Trophoblast cell (in vitro differentiated cells and primary cell): ENCODE measurements around the gene RBCK1.
"Not testable (repeated sequence)": the region's sequence is repeated elsewhere in the genome, so short reads cannot be mapped to it uniquely, and the experiment has no call there.

Experiments used
- DNase-seq, 2 donors: peaks; one replicate each; pipeline ENCODE4 v3.0.0-alpha.2; 2016
- H2AFZ ChIP-seq: 2 replicates; pipeline ENCODE4 v1.6.1; 2013; ENCODE audit warnings: low read length, moderate library complexity, mild to moderate bottlenecking; ENCODE audit not compliant: insufficient read depth, poor library complexity
- H2AK5ac ChIP-seq: 2 replicates; pipeline ENCODE4 v1.6.1; 2013; ENCODE audit warnings: mild to moderate bottlenecking, low read length
- H2BK120ac ChIP-seq: 2 replicates; pipeline ENCODE4 v1.6.1; 2013; ENCODE audit warnings: low read length, mild to moderate bottlenecking, moderate library complexity; ENCODE audit not compliant: insufficient read depth, poor library complexity
- H2BK12ac ChIP-seq: 2 replicates; pipeline ENCODE4 v1.6.1; 2013; ENCODE audit warnings: mild to moderate bottlenecking, low read length, moderate library complexity
- H2BK5ac ChIP-seq: 2 replicates; pipeline ENCODE4 v1.6.1; 2013; ENCODE audit warnings: low read length, low read depth, moderate library complexity, mild to moderate bottlenecking; ENCODE audit not compliant: poor library complexity
- H3K14ac ChIP-seq: 2 replicates; pipeline ENCODE4 v1.6.1; 2013; ENCODE audit warnings: mild to moderate bottlenecking, low read length
- H3K18ac ChIP-seq: 2 replicates; pipeline ENCODE4 v1.6.1; 2013; ENCODE audit warnings: mild to moderate bottlenecking, low read length
- H3K23ac ChIP-seq: 2 replicates; pipeline ENCODE4 v1.6.1; 2013; ENCODE audit warnings: low read length
- H3K27ac ChIP-seq: 2 replicates; pipeline ENCODE4 v1.5.1; 2013; ENCODE audit warnings: low read depth, mild to moderate bottlenecking, inconsistent platforms, low read length, moderate library complexity
- H3K27me3 ChIP-seq: 2 replicates; pipeline ENCODE4 v1.6.1; 2013; ENCODE audit warnings: inconsistent platforms, mild to moderate bottlenecking, low read length, moderate library complexity; ENCODE audit not compliant: insufficient read depth
- H3K36me3 ChIP-seq, 2 experiments: 1 replicate in 1 of 2; 2 replicates in 1 of 2; pipeline ENCODE4 v1.6.1; 2013; ENCODE audit warnings: low read length in 2 of 2, mild to moderate bottlenecking in 2 of 2, moderate library complexity in 1 of 2; ENCODE audit not compliant: insufficient read depth in 2 of 2, control insufficient read depth in 1 of 2
- H3K4ac ChIP-seq: 2 replicates; pipeline ENCODE4 v1.6.1; 2013; ENCODE audit warnings: low read depth, mild to moderate bottlenecking, low read length, moderate library complexity
- H3K4me1 ChIP-seq, 2 experiments: 1 replicate in 1 of 2; 2 replicates in 1 of 2; pipeline ENCODE4 v1.6.1; 2013; ENCODE audit warnings: low read length in 2 of 2, mild to moderate bottlenecking in 2 of 2, moderate library complexity in 1 of 2; ENCODE audit not compliant: insufficient read depth in 2 of 2, control insufficient read depth in 1 of 2
- H3K4me2 ChIP-seq: 2 replicates; pipeline ENCODE4 v1.6.1; 2013; ENCODE audit warnings: inconsistent platforms, mild to moderate bottlenecking, low read length, moderate library complexity
- H3K4me3 ChIP-seq: 2 replicates; pipeline ENCODE4 v1.5.1; 2013; ENCODE audit warnings: mild to moderate bottlenecking, low read depth, low read length, inconsistent platforms
- H3K79me1 ChIP-seq: one replicate; pipeline ENCODE4 v1.6.1; 2013; ENCODE audit warnings: low read length
- H3K79me2 ChIP-seq: 2 replicates; pipeline ENCODE4 v1.6.1; 2013; ENCODE audit warnings: low read length, mild to moderate bottlenecking; ENCODE audit not compliant: control insufficient read depth, insufficient read depth, poor library complexity
- H3K9ac ChIP-seq: 2 replicates; pipeline ENCODE4 v1.6.1; 2013; ENCODE audit warnings: mild to moderate bottlenecking, low read length
- H3K9me3 ChIP-seq: 2 replicates; pipeline ENCODE4 v1.6.1; 2013; ENCODE audit warnings: low read depth, mild to moderate bottlenecking, control low read depth, inconsistent platforms, low read length; ENCODE audit not compliant: insufficient read depth
- H4K12ac ChIP-seq: 2 replicates; pipeline ENCODE4 v1.6.1; 2013; ENCODE audit warnings: low read depth, mild to moderate bottlenecking, low read length, moderate library complexity
- H4K8ac ChIP-seq: 2 replicates; pipeline ENCODE4 v1.6.1; 2013; ENCODE audit warnings: low read depth, mild to moderate bottlenecking, low read length, moderate library complexity
- H4K91ac ChIP-seq: one replicate; pipeline ENCODE4 v1.6.1; 2013; ENCODE audit warnings: low read depth, mild to moderate bottlenecking, low read length, moderate library complexity
- WGBS: extraction: QIAGEN DNeasy Blood & Tissue Kit; methylation state at CpG from one replicate; pipeline ENCODE4 v1.1.7; 2013; ENCODE audit warnings: missing lambda C conversion rate; ENCODE audit not compliant: insufficient read length, insufficient coverage; ENCODE audit errors: extremely low coverage; 5-methylcytosine and 5-hydroxymethylcytosine counted together

RBCK1 gene

DNA sequence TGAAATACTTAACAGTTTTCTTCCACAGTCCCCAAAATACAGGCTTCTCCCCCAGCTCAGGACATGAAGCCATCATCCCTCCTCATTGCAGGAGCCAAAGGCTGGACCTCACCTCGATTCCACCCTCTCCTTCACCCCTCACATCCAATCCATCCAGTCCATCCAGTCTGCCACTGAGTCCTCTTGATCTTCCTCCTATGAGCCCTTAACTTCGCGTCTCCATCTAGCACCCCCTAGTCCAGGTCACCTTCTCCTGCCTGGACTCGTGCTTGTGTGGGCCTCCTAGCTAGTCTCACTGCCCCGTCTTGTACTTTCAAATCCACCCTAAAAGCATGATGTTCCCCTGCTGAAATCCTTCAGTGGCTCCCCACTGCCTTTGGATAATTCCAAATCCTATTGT, 24.2 kb upstream of the RBCK1 start:
- Histone ChIP-seq H4K91ac (no peak overlapping the region), H3K4me3 (no peak overlapping the region), H3K4me2 (no peak overlapping the region), H3K14ac (no peak overlapping the region), H3K4ac (no peak overlapping the region), H3K9me3 (peaks cover 2% of the 10 kb centered on the region), H2BK12ac (no peak overlapping the region), H4K8ac (no peak overlapping the region), H3K79me1 (peaks cover 13% of the 10 kb centered on the region), H2AFZ (no peak overlapping the region), H3K23ac (no peak overlapping the region), H3K36me3 (peaks cover 12% of the 10 kb centered on the region in 2 experiments), H3K27ac (no peak overlapping the region), H2AK5ac (no peak overlapping the region), H4K12ac (no peak overlapping the region), H2BK120ac (no peak overlapping the region), H2BK5ac (no peak overlapping the region), H3K18ac (no peak overlapping the region), H3K27me3 (no peaks in the 10 kb centered on the region), H3K4me1 (peaks cover 2 to 8% of the 10 kb centered on the region in 2 experiments), H3K9ac (no peak overlapping the region), H3K79me2 (peaks cover 10% of the 10 kb centered on the region)
- DNase-seq, result no peak
- no CpG with 5 or more reads among the region's 5 CpGs for WGBS

DNA sequence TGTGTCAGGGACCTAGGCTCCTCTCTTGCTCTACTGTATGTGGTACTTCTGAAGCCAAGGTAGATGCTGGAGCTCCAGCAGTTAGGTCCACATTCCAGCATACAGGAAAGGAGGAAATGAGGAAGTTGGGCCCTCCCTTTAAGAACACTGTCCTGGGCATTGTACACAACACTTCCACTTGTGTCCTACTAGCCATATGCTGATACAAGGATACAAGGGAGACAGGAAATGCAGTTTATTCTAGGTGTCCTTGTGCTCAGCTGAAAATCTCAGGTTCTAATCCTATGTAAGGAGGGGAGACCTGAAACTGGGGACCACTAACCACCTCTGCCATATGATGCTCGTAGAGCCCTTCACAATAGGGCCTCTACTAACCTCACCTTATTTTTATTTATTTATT, 23.4 kb upstream of the RBCK1 start:
- Histone ChIP-seq H2BK120ac (no peak overlapping the region), H3K9ac (no peak overlapping the region), H3K4me2 (no peak overlapping the region), H3K23ac (no peak overlapping the region), H3K27me3 (no peaks in the 10 kb centered on the region), H3K14ac (no peak overlapping the region), H2AK5ac (no peak overlapping the region), H3K18ac (no peak overlapping the region), H3K27ac (no peak overlapping the region), H2AFZ (no peak overlapping the region), H3K79me2 (peaks cover 10% of the 10 kb centered on the region), H2BK12ac (no peak overlapping the region), H4K91ac (no peak overlapping the region), H3K36me3 (peaks cover 18 to 20% of the 10 kb centered on the region in 2 experiments), H2BK5ac (no peak overlapping the region), H3K9me3 (peaks cover 2% of the 10 kb centered on the region), H3K4ac (no peak overlapping the region), H4K12ac (no peak overlapping the region), H4K8ac (no peak overlapping the region), H3K79me1 (peaks cover 13% of the 10 kb centered on the region), H3K4me1 (peaks cover 2 to 8% of the 10 kb centered on the region in 2 experiments), H3K4me3 (no peak overlapping the region)
- no peak for DNase-seq
- no CpG with 5 or more reads among the region's 1 CpG for WGBS

DNA sequence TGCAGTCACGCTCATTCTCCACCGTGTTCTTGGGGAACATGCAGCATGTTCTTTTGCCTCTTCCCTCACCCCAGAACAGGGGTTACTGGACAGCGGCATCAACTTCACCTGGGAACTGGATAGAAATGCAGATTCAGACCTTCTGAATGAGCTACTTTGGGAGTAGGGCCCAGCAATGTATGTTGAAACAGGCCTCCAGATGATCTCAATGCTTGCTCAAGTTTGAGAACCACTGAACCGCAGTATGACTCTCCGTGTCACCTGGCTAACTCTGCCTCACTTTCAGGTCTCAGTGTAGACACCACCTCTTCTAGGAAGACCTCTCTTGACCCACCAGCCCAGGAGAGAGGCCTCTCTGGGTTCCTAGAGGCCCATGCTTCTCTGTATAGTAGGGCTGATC, 22.7 kb upstream of the RBCK1 start:
- H2BK120ac ChIP-seq, result no peak overlapping the region
- no peak overlapping the region for H4K12ac ChIP-seq
- H3K4me3 ChIP-seq, result no peak overlapping the region
- no peak overlapping the region for H4K91ac ChIP-seq
- H3K4ac ChIP-seq, result no peak overlapping the region
- no peak overlapping the region for H2BK5ac ChIP-seq
- no peak overlapping the region for H3K23ac ChIP-seq
- no peak overlapping the region for H3K14ac ChIP-seq
- no peak overlapping the region for H3K18ac ChIP-seq
- peaks cover 21 to 22% of the 10 kb centered on the region in 2 experiments for H3K36me3 ChIP-seq
- H3K79me2 ChIP-seq, result peaks cover 8% of the 10 kb centered on the region
- H3K4me1 ChIP-seq, result peaks cover 2 to 8% of the 10 kb centered on the region in 2 experiments
- no peak overlapping the region for H2AK5ac ChIP-seq
- H2BK12ac ChIP-seq, result no peak overlapping the region
- WGBS, result no CpG with 5 or more reads among the region's 5 CpGs
- H3K79me1 ChIP-seq, result peaks cover 9% of the 10 kb centered on the region
- no peaks in the 10 kb centered on the region for H3K27me3 ChIP-seq
- H4K8ac ChIP-seq, result no peak overlapping the region
- no peak overlapping the region for H3K27ac ChIP-seq
- peaks cover 2% of the 10 kb centered on the region for H3K9me3 ChIP-seq
- no peak overlapping the region for H3K4me2 ChIP-seq
- H3K9ac ChIP-seq, result no peak overlapping the region
- no peak for DNase-seq
- no peak overlapping the region for H2AFZ ChIP-seq

DNA sequence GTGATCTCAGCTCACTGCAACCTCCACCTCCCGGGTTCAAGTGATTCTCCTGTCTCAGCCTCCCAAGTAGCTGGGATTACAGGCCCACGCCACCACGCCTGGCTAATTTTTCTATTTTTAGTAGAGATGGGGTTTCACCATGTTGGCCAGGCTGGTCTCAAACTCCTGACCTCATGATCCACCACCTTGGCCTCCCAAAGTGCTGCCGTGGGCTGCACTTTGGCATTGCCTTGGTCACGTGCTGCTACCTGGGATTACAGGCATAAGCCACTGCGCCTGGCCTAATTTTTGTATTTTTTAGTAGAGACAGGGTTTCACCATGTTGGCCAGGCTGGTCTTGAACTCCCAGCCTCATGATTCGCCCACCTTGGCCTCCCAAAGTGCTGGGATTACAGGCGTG, 21.5 kb upstream of the RBCK1 start:
- H2AK5ac ChIP-seq, H2BK12ac ChIP-seq, H3K9ac ChIP-seq, H3K4me3 ChIP-seq, H2BK5ac ChIP-seq, H3K18ac ChIP-seq, H4K8ac ChIP-seq, H3K23ac ChIP-seq, H3K4me1 ChIP-seq, H2BK120ac ChIP-seq, H3K27me3 ChIP-seq, H4K91ac ChIP-seq, H4K12ac ChIP-seq, H3K79me2 ChIP-seq, H3K9me3 ChIP-seq, H3K4ac ChIP-seq, H3K4me2 ChIP-seq, H2AFZ ChIP-seq, H3K27ac ChIP-seq, H3K79me1 ChIP-seq, H3K14ac ChIP-seq, DNase-seq: not testable (repeated sequence)
- H3K36me3 ChIP-seq, result peaks cover 28 to 30% of the 10 kb centered on the region in 2 experiments
- WGBS, result no CpG with 5 or more reads among the region's 8 CpGs
